ENCODE data around the gene TMEM63A. TPM values are rescaled to one million over a fixed set of nuclear protein-coding genes. Genes with fewer than 3 reads are reported as not detected.
"Not testable (repeated sequence)": the region's sequence is repeated elsewhere in the genome, so short reads cannot be mapped to it uniquely, and the experiment has no call there.

Gene TMEM63A
- total RNA-seq, 1 experiment from 2014 or later: 4.5 TPM

GRCh38 chr1:225796097-225796496 is 86.1 kb downstream of the TMEM63A start:
- DNase-seq (ENCODE audit: low read depth): not testable (repeated sequence)

Other genes starting within 250 kb of the TMEM63A start
- 108 and 149 TPM in 2 replicates for gene ENAH, start 229.3 kb downstream of the TMEM63A start, total RNA-seq (2014; rRNA removed; shearing (Covaris generic))
- 363 and 488 TPM in 2 replicates for gene SRP9, start 104.6 kb downstream of the TMEM63A start, total RNA-seq (2014; rRNA removed; shearing (Covaris generic))
- 4.6 and 8.8 TPM in 2 replicates for gene EPHX1, start 72.3 kb downstream of the TMEM63A start, total RNA-seq (2014; rRNA removed; shearing (Covaris generic))
- not detected in 2 replicates for gene LEFTY1, start 6.8 kb upstream of the TMEM63A start, total RNA-seq (2014; rRNA removed; shearing (Covaris generic))
- 47.4 and 51.8 TPM in 2 replicates for gene PYCR2, start 41.9 kb upstream of the TMEM63A start, total RNA-seq (2014; rRNA removed; shearing (Covaris generic))
- gene LEFTY2, start 58.8 kb upstream of the TMEM63A start, total RNA-seq (2014; rRNA removed; shearing (Covaris generic)): not detected in 2 replicates
- gene SDE2, start 117.0 kb upstream of the TMEM63A start, total RNA-seq (2014; rRNA removed; shearing (Covaris generic)): 21.0 and 22.5 TPM in 2 replicates
- gene H3-3A, start 180.3 kb upstream of the TMEM63A start, total RNA-seq (2014; rRNA removed; shearing (Covaris generic)): 266 and 305 TPM in 2 replicates